ENCODE data around the gene LPCAT2. TPM values are rescaled to one million over a fixed set of nuclear protein-coding genes. Genes with fewer than 3 reads are reported as not detected.
A peak's percentile ranks its signal among the peaks of the same experiment; 100 is the strongest.

The LPCAT2 gene
- total RNA-seq, 1 donor = 35.6 TPM

DNA sequence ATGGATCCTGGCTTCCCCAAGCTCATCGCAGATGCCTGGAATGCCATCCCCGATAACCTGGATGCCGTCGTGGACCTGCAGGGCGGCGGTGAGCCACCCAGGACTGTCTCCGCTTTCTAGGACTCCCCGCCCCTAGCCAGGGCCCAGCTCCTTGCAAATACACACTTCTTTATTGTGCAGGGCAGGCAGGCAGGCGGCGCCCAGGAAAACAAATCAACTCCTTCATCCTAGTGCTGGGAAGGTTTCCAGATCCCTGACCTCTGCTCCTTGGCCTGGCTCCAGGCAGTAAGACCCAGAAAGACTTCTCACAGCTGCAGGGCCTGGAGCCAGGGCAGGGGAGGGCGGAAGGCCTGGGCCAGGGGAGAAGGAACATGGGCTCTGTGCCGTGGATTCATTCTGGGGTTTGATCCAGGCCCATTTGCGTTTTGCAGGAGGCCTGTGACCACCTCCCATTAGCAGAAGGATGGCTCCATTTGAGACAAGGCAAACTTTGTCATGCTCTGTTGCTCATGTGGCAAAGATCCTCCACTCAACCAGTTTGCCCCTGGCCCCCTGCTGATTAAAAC, 6.0 kb upstream of the LPCAT2 start:
- TF ChIP-seq, protein P1, sequence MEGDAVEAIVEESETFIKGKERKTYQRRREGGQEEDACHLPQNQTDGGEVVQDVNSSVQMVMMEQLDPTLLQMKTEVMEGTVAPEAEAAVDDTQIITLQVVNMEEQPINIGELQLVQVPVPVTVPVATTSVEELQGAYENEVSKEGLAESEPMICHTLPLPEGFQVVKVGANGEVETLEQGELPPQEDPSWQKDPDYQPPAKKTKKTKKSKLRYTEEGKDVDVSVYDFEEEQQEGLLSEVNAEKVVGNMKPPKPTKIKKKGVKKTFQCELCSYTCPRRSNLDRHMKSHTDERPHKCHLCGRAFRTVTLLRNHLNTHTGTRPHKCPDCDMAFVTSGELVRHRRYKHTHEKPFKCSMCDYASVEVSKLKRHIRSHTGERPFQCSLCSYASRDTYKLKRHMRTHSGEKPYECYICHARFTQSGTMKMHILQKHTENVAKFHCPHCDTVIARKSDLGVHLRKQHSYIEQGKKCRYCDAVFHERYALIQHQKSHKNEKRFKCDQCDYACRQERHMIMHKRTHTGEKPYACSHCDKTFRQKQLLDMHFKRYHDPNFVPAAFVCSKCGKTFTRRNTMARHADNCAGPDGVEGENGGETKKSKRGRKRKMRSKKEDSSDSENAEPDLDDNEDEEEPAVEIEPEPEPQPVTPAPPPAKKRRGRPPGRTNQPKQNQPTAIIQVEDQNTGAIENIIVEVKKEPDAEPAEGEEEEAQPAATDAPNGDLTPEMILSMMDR (IDR thresholded peaks at IDR 0.05; ENCODE audit: insufficient read depth, low read length) = no peak
- DNase-seq (ENCODE audit: low read depth) = peak; percentile 98
- H3K4me3 ChIP-seq (ENCODE audit: low read depth, low read length) = no peak overlapping the region

DNA sequence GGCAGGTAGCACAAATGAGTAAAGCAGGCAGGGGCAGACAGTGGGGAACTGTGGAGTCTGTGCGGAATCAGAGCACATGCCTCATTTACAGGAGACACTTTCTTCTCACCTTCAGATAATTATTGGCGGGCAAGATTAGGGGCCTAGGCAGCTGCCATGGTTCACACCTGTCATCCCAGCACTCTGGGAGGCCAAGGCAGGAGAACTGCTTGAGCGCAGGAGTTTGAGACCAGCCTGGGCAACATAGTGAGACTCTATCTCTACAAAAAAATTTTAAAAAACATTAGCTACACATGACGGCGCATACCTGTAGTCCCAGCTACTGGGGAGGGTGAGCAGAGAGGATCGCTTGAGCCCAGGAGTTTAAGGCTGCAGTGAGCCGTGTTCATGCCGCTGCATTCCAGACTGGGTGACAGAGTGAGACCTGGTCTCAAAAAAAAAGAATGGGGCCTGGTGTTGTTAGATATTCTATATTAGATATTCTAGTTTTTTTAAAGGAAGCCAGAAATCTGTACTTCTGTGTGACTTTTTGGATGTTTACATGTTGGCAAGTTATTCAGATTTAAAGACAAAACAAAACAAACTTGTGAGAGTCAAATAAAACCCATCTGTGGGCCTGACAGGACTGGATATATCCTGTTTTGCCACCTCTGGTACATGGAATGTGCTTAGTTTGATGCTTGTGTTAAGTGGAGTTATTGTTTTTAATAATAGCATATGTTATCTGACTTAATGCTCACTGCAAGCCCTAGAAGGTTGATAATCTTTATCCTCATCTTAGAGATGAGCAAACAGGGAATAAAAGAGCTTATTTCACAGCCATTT, 4.9 kb upstream of the LPCAT2 start:
- TF ChIP-seq, protein P1 (IDR thresholded peaks at IDR 0.05; ENCODE audit: insufficient read depth, low read length) = no peak
- no peak overlapping the region for H3K4me3 ChIP-seq (ENCODE audit: low read depth, low read length)
- no peak for DNase-seq (ENCODE audit: low read depth)

DNA sequence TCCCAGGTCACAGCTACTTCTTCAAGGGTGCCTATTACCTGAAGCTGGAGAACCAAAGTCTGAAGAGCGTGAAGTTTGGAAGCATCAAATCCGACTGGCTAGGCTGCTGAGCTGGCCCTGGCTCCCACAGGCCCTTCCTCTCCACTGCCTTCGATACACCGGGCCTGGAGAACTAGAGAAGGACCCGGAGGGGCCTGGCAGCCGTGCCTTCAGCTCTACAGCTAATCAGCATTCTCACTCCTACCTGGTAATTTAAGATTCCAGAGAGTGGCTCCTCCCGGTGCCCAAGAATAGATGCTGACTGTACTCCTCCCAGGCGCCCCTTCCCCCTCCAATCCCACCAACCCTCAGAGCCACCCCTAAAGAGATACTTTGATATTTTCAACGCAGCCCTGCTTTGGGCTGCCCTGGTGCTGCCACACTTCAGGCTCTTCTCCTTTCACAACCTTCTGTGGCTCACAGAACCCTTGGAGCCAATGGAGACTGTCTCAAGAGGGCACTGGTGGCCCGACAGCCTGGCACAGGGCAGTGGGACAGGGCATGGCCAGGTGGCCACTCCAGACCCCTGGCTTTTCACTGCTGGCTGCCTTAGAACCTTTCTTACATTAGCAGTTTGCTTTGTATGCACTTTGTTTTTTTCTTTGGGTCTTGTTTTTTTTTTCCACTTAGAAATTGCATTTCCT, 3.4 kb upstream of the LPCAT2 start:
- TF ChIP-seq, protein P1 (IDR thresholded peaks at IDR 0.05; ENCODE audit: insufficient read depth, low read length) = no peak
- DNase-seq (ENCODE audit: low read depth) = no peak
- H3K4me3 ChIP-seq (ENCODE audit: low read depth, low read length) = no peak overlapping the region

DNA sequence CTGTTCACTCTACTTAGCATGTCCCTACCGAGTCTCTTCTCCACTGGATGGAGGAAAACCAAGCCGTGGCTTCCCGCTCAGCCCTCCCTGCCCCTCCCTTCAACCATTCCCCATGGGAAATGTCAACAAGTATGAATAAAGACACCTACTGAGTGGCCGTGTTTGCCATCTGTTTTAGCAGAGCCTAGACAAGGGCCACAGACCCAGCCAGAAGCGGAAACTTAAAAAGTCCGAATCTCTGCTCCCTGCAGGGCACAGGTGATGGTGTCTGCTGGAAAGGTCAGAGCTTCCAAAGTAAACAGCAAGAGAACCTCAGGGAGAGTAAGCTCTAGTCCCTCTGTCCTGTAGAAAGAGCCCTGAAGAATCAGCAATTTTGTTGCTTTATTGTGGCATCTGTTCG, 2.8 kb upstream of the LPCAT2 start:
- TF ChIP-seq, protein P1 (IDR thresholded peaks at IDR 0.05; ENCODE audit: insufficient read depth, low read length) = no peak
- no peak overlapping the region for H3K4me3 ChIP-seq (ENCODE audit: low read depth, low read length)
- no peak for DNase-seq (ENCODE audit: low read depth)

DNA sequence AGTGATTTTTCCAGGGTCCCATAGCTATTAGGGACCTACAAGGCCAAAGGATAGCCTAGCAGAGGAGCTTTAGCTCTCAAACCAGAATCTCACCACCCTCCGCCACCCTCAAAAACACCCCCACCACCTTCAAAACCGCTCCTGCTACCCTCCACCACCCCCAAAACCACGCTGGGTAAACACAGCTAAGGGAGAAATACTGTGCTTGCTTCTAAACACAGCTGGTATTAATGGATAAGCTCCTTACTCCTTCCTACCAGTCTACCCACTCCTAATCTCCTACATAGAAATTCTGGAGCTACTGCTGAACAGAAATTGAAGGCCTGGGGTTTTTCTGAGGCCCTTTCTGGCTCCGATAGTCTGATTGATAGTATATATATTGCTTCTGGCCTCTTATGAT, 2.2 kb upstream of the LPCAT2 start:
- TF ChIP-seq, protein P1 (IDR thresholded peaks at IDR 0.05; ENCODE audit: insufficient read depth, low read length) = no peak
- no peak for DNase-seq (ENCODE audit: low read depth)
- no peak overlapping the region for H3K4me3 ChIP-seq (ENCODE audit: low read depth, low read length)

DNA sequence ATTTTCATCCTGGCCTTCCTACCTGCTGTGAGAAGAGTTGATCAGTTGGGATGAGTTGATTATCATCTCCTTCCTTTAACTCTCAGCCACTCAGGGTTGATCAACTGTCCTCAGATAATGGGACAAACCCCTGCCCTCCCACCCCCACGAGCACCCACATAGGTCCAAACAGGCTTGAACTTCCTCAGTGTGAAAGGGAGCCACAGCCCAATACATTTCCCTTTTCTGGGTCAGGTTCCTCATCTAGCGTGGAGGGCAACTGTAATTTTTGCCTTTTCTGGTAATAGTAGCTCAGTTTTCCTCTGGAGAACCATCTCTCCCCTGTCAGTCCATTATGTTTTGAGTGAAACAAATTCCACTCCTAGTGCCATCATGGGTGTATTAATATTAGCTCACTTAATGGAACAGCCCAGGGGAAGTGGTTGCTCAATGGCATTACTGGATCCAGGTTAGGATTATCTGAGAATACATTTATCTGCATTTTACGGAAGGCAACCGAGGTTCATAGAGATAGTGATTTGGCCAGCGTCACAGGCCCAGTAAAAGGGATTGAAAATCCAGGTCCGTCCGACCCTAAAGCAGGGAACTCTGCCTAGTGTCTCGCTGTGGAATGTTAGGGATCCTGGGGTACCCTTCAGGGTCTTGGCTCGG, 476 bp upstream of the LPCAT2 start:
- H3K4me3 ChIP-seq (ENCODE audit: low read depth, low read length) = peak overlapping the region; percentile 70
- DNase-seq (ENCODE audit: low read depth) = peak; percentile 65
- TF ChIP-seq, protein P1 (IDR thresholded peaks at IDR 0.05; ENCODE audit: insufficient read depth, low read length) = no peak

All from fibroblast of the aortic adventitia (primary cell).